Stimulated activated naive CD4-positive, alpha-beta T cell treated with Interleukin-2 at 50 U/mL for 16 hours (primary cell): Measurements from ENCODE around the gene FAM222B.
A peak's percentile ranks its signal among the peaks of the same experiment; 100 is the strongest.
"Not testable (repeated sequence)": the region's sequence is repeated elsewhere in the genome, so short reads cannot be mapped to it uniquely, and the experiment has no call there.

Source experiments
- DNase-seq: peaks from one replicate; lab custom pipeline; 2025; lab: John Stamatoyannopoulos, UW

FAM222B gene

DNA sequence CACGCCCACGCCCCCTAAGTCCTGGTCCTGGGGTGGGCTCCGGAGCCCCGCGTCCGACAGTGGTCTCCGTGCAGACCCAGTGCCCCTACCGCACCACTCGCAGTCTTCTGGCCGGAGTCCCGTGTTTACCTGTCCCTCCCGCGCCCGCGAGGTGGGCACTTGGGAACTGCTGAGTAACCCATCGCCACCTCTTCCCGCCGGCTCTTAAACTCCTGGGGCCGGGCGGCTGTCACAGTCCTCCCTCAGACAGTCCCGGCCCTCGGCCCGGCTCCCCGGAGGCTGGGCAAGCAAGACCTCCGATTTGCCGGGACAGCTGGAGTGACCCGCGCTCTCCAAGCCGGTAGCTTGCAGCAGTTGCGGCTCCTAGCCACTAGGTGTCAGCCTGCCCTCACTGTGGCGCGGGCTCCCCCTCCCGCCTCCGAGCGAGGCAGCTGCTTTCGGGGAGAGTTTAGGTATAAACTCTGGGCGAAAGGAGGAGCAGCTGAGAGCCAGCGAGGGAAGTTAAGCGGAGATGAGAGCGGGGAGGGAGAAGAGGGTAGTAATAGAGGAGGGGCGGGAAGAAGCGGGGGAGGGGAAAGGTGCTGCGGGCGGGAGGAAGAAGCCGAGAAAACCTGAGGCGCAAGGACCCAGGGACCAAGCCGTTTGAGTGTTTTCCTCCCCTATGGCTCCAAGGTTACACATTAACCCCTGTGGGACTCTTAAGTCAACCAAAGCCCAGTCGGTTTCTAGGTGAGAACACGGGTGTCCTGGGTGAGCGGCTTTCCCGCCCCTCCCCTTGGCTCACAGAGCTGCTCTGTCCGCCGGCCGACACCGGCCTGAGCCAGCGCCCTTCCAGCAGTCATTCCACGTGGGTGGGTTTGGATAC, 115.7 kb downstream of the FAM222B start:
- DNase-seq: peak; percentile 90

DNA sequence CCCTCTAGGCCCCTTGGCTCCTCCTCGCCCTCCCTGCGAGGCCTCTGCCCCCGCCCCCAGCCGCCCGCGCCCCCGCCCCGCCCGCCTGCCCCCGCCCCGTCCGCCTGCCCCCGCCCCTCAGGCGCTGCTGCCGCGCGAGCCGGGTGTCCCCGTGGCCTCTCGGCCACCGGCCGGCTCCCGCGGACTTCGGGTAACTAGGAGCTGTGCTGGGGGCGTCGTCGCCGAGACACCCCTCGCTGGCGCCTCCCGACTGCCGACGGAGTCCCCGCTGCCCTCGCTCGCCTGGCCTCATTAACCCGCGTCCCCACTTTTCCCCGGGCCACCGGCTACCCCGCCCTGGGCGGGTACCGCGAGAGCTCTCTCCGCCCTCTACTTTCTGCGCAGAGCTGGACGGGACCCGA, 116.4 kb downstream of the FAM222B start, which contains the start of gene TLCD1:
Gene TLCD1, minus strand, starts transcription at position 8 of the 401 bp plus-strand sequence. CDS start 136 bp downstream, outside the sequence.
- DNase-seq: peak; percentile 76

DNA sequence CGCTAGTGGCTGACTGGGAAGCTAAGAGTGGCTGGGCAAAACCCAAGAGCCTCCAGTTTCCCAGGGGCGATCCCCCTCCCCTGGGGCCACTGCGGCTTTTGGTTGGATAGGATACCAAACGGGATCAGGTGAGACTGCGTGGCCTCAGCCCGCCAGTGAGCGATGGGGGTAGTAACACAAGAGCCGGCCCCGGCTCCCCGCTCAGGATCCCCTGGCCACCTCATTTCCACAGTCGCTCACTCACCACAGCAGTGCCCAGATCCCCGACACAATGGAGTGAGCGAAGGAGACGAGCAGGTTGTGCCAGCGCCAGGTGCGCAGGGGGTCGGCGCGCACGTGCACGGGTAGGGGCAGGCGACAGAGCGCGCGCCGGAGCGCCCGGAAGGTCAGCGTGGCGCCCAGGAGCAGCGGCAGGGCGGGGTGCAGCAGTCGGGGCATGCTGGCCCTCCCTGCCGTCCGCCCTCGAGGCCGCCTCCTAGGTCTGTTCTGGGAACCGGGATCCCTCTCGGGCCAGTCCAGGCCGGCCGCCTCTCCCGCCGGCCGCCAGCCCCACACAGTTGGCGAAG, 116.8 kb downstream of the FAM222B start:
- peak; percentile 71 for DNase-seq

DNA sequence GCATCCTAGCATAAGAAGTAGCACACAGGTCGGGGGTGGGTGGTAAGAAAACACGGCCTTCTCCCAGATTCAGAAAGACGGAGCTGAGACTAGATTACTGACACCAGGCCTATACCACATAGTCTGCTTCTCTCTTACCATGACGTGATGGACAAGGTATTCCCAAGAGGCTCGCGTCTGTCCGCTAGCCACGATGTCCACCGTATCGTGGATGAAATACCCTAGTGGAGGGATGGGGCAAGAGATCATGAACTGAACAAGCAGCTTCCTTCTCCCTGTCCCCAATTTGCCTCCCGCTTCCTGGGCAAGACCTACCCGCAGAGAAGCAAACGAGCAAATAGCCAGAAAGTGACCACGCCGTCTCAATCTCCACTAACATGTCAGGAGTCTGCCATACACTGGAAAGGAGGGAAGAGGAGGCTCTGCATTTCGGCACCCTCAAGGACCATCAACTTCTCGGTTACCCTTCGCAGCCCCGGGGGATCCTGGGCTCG, 117.4 kb downstream of the FAM222B start:
- DNase-seq: no peak

DNA sequence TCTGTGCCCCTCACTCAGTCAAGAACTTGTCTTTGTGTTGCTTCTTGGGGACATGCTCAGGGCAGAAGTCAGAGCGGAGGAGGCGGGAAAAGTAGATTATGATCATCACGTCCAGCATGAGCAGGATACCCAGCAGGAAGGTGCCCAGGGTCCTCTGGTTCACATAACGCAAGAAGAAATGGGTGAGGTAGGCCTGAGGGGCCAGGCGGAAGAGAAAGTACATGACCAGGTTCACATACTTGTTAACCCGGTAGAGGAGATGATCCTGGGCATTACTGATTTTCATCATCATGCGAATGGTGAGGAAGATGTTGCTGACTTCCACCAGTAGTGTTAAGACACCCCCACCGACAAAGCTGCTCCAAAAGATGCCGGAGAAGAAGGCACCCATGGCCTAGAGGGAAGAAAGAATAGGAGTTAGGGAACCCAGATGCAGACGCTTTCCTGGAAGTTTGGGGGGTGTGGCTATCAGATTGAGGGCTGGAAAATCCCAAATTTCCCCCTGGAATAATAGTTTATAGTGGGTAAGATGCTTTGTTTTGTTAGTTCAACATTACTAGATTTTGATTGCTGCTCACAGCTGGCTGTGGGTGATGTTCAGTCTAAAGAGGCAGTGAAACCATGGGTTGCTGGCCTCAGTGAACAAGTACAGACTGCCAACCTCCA, 118.0 kb downstream of the FAM222B start:
- no peak for DNase-seq

DNA sequence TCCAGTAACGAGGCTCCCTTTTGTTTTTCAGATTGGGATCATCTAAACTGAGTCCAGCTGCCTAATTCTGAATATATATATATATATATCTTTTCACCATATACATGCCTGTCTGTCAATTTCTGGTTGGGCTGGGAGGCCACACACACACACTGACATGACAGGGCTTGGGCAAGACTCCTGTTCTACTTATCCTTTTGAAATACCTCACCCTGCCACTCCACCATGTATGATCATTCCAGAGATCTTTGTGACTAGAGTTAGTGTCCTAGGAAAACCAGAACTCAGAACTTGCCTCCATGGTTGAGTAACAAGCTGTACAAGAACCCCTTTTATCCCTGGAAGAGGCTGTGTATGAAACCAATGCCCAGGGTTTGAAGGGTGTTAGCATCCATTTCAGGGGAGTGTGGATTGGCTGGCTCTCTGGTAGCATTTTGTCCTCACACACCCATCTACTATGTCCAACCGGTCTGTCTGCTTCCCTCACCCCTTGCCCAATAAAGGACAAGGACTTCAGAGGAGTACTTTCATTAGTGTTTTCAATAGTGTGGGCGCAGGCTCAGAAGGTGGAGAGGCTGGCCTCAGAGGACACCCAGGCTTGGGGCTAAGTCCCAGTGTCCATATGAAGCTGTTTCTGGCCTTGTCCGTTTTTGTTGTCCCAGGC, 118.6 kb downstream of the FAM222B start:
- DNase-seq: not testable (repeated sequence)

DNA sequence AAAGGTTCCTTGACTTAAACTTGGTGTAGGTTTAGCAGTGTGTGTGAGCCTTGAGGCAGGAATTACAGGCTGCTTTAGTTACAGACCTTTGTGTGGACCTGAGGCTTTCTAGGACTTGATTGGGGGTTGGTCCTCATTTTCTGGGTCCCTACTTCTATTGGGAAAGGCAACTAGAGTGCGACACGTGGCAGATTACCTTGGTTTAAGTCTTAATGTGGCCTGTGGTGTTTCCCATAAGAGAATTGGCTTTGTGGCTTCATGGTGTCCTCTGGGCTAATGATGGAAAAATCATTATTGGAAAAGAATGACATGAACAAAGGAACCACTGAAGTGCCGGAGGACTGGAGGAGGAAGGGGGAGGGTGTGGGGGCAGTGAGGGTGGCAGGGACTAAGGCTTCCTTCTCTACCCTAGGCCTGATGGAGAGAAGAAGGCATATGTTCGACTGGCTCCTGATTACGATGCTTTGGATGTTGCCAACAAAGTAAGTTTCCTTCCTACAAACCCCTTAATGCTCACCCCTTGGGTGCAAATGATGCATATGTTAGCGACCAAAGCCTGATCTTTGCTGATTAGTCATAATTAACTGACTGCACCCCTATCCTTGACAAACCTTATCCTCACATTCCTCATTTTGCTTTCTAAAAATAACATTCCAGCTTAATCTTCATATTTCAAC, 119.3 kb downstream of the FAM222B start:
- DNase-seq: no peak

DNA sequence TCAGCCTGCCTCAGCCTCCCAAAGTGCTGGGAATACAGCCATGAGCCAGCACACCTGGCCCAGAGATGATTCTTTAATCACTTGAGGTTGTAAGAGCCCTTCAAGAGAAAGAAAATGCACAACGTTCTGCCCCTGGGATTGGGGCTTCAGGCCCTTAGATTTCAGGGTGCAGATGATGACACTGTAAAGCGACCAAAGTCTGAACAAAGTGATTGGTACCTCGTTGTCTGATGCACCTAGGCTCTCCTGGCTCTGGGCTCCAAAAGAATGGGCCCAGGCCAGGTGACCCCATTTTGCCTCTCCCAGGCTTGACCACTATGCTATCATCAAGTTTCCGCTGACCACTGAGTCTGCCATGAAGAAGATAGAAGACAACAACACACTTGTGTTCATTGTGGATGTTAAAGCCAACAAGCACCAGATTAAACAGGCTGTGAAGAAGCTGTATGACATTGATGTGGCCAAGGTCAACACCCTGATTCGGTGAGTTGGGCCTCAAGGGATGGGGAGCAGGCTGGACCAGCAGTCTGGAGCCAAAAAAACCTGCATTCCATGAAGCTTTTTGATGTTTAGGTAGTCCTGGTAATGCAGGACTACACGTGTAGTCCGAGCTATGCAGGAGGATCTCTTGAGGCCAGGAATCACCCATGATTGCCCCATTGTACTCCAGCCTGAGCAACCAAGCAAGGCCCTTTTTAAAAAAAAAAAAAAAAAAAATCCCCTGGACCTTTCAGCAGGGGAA, 120.0 kb downstream of the FAM222B start:
- no peak for DNase-seq

DNA sequence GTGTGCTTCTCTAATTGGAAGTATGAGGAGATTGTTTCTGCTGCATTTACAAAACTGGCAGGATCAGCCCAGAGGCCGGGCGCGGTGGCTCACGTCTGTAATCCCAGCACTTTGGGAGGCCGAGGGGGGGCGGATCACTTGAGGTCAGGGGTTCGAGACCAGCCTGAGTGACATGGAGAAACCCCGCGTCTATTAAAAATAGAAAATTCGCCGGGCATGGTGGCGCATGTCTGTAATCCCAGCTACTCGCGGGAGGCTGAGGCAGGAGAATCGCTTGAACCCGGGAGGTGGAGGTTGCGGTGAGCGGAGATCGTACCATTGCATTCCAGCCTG, 121.6 kb downstream of the FAM222B start:
- DNase-seq: not testable (repeated sequence)

DNA sequence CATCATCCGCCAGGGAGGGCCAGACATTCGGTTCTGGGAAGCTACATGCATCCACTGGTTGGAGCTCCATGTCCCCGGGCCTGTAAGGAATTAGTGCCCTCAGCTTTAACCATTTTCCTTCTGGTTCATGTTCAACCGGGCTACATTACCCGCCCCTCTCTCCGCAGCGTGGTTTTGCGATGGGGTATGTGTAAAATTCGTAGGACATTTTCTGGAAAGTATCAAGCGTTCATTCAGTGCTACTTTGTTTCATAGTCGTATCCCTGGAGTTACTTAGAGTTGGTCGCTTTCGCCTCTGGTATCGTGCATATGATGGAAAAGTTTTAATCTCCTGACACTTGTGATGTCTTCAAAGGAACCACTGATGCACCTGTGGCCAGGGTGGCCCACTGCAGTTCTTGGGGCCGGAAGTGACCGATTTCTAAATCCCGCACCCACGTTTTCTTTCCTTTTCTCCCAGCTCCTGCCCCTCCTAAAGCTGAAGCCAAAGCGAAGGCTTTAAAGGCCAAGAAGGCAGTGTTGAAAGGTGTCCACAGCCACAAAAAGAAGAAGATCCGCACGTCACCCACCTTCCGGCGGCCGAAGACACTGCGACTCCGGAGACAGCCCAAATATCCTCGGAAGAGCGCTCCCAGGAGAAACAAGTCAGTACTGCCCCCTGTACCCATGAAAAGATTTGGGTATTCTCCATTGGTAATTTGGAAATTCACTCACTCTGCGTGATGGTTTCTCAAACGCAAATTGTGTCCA, 122.2 kb downstream of the FAM222B start:
- DNase-seq: peak; percentile 25

DNA sequence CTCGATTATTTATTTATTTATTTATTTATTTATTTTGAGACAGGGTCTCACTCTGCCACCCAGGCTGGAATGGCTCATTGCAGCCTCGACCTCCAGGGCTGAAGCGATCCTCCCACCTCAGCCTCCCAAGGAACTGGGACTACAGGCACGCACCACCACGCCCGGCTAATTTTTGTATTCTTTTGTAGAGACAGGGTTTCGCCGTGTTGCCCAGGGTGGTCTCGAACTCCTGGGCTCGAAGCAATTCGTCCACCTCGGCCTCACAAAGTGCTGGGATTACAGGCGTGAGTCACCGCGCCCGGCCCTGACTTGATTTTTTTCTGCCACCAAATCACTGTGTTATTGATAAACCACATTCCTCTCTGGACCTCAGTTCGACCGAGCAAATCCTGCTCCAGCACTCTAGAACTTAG, 123.6 kb downstream of the FAM222B start:
- no peak for DNase-seq

DNA sequence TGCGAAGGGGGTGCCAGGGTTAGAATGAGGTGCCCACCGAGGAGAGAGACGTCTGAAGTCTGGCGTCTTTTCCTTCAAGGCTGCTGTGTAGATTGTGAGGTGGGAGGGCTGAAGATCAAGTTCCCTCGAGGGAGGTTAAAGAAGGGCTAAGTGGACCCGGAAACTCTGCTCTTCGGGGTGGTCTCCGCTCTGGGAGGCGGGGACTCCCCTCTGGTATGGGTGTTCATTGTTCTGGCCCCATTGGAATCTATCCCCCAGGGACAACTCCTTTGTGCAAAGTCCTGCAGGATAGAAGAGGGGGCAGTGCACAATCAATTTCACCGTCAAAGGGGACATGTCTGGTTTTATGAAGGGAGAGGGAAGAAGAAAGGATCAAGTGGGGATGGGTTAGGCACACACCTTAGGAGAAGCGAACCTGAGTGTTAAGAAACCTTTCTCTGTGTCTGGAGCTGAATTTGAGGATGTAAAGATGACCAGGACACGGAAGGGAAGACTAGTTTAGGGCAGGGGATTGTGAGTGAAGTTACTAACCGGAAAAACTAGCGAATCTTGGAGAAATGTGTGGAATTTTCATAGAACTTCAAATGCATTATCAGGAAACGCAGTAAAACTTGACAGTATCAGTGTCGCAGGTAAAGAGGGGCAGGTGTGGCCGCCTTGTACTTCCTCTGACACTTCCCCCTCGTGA, 124.1 kb downstream of the FAM222B start:
- DNase-seq: no peak

DNA sequence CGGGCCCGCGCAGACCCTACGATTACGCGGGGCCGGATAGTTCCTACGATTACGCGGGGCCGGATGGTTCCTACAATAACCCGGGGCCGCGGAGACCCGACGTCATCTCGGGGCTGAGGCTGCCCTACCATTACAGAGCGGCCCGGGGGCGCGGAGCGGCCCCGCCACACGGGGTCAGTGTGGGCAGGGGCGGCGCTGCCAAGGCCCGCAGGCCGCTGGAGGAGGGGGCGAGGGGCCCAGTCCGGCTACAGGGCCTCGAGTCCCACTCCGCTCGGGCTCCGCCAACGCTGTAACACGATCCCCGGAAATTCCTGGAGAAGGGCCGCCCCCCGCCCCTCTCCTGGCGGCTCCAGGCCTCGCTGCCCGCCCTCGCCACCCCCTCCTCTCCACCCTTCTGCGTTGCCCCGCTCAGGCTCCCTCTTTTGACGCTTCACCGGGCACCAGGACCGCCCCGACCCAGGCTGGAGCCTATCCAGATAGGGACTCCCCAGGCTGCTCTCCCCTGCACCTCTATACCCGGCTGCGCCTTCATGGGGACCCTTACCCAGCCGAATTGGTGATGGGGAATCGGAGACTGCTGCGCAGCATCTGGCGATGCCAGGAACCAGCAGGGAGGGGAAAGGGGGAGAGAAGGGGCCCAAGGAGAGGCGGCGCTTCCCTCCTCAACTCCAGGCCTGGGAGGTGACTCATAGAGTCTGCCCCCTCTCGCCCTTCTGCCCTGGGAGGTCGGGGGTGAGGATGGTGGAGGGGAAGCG, 124.8 kb downstream of the FAM222B start, which contains the start of gene RAB34:
Gene RAB34, minus strand, starts transcription at position 291 of the 755 bp plus-strand sequence. CDS start 602 bp downstream, outside the sequence.
- no peak for DNase-seq

DNA sequence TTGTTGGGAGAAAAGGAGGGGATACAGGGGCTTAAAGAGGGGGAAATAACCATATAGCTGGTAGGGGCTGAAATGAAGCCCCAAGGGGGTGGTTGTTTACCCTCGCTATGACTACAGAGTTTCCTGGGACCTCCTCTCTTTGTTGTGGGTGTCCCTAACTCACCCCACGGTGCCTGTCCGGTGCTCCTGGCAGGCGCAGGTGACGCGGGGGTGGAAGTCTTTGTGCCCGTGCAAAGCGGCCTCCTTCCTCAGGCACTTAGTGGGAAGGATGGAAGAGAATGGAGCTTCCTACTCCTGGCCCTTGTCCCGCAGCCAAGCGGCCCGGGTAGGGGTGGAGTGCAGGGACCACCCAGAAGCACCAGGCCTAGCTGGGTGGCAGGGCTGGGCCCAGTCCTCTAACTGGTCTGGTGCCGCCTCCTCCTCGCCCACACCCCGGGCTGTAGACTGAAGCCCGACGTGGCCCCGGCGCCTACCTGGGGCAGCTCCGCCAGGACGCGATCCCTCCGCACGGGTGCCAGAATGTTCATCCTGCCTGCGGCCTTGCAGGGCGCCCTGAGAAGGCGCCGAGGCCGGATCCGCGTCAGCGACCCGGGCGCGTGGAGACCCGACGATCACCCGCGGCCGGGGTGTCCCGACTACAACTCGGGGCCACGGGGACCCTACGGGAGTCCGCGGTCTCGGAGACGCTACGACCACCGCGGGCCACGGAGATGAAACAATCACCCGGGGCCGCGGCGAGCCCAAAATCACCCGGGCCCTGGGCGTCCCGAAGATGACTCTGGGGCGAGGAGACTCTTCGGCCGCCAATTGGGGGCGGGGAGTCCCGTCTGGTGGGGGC, 125.6 kb downstream of the FAM222B start:
- DNase-seq: no peak

DNA sequence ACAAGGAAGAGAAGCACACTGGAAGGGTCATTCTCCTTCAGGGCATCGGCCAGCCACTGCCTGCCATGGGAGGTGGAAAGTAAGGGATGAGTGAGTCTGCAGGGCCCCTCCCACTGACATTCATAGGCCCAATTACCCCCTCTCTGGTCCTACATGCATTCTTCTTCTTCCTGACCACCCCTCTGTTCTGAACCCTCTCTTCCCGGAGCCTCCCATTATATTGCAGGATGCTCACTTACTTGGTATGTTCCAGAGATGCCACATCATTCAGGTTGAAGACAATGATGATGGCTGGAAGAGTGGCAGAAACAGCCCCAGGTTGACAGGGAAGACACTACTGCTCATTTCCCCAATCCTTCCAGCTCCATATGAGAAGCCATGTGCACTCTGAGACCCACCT, 127.4 kb downstream of the FAM222B start:
- no peak for DNase-seq

DNA sequence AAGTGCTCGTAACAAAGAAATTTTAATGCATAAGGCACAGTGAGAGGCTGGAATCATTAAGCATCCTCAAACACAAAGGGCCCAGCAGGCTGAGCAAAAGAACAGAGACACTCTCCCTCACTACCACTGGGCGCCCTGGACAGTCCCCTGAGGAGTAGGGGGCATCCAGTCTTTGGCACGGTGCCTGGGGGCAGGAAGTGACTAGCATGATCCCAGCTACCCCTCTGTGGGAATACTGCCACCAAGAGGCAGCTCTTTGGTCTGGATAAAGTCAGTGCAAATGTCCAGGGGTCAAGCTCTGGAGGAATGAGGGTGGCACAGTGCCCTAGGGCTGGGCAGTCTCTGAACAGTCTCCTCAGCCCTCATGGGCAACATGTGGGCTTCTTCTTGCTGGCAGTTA, 128.3 kb downstream of the FAM222B start:
- DNase-seq: no peak

DNA sequence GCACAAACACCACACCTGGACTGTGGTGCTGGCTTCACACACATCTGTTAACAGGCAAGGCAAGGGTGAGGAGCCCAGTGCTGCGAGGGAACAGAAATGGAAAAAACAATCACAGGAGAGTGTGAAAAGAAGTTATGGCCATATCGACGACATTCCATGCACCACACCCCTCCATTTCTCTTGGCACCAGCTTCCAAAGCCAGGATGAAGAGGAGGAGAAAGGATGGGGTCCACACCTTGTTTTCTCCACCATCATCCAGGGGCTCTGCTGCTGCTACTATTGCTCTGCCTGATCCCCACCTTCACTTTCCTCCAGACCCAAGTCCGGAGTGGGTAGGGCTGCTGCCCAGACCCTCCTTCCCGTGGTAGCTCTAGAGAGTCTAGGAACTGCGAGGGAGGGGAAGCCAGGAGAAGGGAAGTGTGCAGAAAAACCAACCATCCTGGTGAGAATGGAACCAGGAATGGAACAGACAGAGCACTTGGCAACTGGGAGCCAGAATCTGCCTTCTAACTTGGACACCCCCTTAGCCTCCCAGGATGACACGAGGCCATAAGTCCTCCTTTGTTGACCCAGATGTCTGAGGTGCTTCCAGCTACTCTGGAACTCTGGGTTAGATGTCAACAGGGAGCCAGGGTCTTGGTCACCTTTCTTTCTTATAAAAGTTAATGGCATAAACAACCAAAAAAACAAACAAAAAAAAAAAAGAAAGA, 129.7 kb downstream of the FAM222B start:
- no peak for DNase-seq
